GM08714 (cell line): ENCODE results near the gene SLC35E2B.
A peak's percentile ranks its signal among the peaks of the same experiment; 100 is the strongest.
"Not testable (repeated sequence)": the region's sequence is repeated elsewhere in the genome, so short reads cannot be mapped to it uniquely, and the experiment has no call there.

Source experiments
- H3K4me3 ChIP-seq: fragments of 200-500 bp; sonication (Bioruptor generic); 2 replicates; pipeline ENCODE4 v1.5.1; 2014; ENCODE audit warnings: mild to moderate bottlenecking, low read length, inconsistent platforms
- ZNF274 ChIP-seq: IDR thresholded peaks from 2 replicates; pipeline ENCODE4 v1.6.1; 2012; ENCODE audit warnings: mild to moderate bottlenecking, low read depth, low read length

SLC35E2B gene

GRCh38 chr1:1704284-1704957 lies 11.8 kb upstream of the SLC35E2B start:
- H3K4me3 ChIP-seq, result not testable (repeated sequence)

- H3K4me3 ChIP-seq, result no peak overlapping the region
- TF ChIP-seq ZNF274, result no peak
These were observed 11.2 kb upstream of the SLC35E2B start for GRCh38 chr1:1703796-1704195.

DNA sequence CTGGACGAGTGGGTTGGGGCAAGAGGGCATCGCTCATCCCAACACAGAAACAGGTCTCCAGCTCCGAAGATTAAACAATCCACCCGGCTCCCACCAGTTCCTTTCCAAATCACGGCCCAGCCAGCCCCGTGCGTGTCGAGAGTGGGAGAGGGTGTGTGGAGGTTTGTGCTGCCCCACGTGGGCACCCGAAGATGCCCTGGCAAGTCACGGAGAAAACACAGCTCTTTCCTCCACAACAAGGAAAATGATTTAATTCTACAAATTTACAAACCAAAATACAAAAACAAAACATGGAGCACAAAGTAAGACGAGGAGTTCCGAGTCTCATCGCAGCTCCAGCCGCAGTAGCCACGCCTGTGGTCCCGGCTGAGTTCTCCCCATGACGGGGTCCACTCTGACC lies 9.9 kb upstream of the SLC35E2B start:
- H3K4me3 ChIP-seq, result not testable (repeated sequence)

DNA sequence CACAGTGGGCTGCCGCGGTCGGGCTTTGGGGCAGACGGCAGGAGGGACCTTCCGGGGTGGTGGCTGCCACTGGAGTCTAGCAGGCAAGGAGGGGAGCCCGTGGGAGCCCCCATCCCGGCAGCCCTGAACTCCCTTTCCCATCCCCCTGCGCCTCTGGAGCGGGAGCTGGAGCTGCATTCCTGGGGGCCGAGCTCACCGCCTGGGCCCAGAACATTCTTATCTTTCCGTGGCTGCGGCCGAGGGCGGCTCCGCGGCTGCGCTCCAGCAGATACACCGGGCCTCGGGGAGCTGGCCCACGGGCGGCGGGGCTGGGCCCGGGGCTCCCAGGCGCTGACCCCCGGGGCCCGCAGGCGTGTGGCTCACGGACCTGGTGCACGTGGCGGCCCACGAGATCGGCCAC lies 8.0 kb upstream of the SLC35E2B start:
- H3K4me3 ChIP-seq, result not testable (repeated sequence)

GRCh38 chr1:1700067-1700466 lies 7.5 kb upstream of the SLC35E2B start:
- not testable (repeated sequence) for H3K4me3 ChIP-seq

GRCh38 chr1:1699061-1699460 lies 6.5 kb upstream of the SLC35E2B start:
- H3K4me3 ChIP-seq, result not testable (repeated sequence)

DNA sequence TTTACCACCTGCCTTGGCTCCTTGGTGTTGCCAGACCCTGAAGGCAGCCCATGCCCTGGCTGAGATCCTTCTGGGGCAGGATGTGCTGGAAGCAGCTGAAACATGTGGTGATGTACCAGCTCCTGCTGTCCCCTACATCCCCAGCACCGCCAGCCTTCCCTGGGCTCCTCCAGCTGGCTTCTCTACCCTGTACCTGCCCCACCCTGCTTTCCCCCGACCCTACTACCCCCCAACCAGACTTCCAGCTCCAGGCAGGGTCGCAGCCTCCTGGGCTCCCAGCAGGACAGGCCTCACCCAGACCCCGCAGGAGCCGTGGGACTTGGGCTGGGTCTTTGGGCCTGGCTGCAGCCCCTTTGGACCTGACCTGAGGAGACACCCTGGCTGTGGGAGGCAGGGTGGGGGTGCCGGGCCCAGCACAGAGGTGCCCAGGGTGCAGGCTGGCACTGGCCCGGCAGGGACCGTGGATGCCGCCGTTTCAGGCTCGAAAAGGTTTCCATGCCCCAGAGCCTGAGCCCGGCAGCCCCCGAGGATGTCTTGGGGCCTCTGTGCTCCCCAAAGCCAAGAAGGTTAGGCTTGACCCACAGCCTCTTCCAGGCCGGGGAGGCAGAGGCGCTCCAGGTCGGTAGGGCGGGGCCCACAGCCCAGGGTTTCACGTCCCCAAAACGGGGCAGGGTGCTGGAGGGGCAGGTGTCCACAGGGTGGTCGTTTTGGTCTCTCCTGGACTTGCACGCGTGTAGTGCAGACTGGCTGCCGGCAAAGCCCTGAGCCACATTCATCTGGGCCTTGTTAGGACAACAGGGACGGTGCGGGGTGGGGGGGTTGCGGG lies 5.0 kb upstream of the SLC35E2B start:
- H3K4me3 ChIP-seq, result not testable (repeated sequence)

- not testable (repeated sequence) for H3K4me3 ChIP-seq
These were observed 4.1 kb upstream of the SLC35E2B start for GRCh38 chr1:1696431-1697357.

GRCh38 chr1:1692324-1692713 lies 276 bp downstream of the SLC35E2B start:
- H3K4me3 ChIP-seq, result peak overlapping the region; percentile 34

DNA sequence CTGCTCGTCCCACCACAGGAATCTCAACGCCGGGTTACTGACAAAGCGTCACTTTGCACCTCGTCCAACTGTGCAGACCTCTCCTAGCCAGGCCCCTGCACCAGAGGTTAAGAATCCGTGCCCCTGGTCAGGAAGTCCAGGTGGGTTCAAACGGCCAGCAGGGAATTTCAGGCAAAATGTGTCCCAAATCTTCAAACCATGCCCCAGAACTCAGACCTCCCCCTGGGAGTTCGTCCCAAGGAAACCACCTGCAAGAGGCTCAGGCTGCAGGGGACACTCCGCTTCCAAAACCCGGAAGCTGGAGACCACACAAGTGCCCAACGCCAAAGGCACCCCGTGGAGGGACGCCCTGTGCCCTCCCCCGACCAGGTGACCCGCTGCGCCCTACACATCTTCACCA lies 1.2 kb downstream of the SLC35E2B start:
- peak overlapping the region; percentile 29; the same call in 1 of the 2 replicates for H3K4me3 ChIP-seq

DNA sequence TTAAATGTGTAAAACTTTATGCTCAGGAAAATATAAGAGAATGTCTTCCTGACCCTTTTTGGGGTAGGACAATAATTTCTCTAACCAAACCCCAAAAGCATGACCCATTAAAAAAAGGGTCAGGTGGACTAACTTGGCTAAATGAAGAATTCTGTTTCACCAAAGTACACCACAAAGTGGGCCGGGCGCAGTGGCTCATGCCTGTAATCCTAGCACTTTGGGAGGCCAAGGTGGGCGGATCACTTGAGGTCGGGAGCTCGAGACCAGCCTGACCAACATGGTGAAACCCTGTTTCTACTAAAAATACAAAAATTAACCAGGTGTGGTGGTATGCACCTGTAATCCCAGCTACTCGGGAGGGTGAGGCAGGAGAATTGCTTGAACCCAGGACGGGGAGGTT lies 3.1 kb downstream of the SLC35E2B start:
- not testable (repeated sequence) for H3K4me3 ChIP-seq

DNA sequence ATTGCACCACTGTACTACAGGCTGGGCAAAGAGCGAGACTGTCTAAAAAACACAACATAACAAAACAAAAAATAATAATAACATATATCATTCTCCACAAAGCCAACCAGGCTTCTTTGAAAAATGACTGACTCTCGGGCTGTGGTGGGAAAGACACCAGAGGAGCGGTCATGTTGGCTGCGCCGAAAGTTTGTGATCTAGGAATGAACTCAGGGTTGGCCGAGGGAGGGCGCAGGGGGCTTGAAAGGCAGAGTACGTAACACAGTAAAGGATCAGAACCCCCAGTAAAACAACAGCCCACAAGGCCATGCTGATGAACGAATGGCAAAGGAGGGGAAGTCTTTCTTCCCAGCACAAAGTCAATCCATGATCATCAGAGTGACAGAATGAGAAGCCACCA lies 4.7 kb downstream of the SLC35E2B start:
- TF ChIP-seq ZNF274, result no peak
- H3K4me3 ChIP-seq, result no peak overlapping the region

DNA sequence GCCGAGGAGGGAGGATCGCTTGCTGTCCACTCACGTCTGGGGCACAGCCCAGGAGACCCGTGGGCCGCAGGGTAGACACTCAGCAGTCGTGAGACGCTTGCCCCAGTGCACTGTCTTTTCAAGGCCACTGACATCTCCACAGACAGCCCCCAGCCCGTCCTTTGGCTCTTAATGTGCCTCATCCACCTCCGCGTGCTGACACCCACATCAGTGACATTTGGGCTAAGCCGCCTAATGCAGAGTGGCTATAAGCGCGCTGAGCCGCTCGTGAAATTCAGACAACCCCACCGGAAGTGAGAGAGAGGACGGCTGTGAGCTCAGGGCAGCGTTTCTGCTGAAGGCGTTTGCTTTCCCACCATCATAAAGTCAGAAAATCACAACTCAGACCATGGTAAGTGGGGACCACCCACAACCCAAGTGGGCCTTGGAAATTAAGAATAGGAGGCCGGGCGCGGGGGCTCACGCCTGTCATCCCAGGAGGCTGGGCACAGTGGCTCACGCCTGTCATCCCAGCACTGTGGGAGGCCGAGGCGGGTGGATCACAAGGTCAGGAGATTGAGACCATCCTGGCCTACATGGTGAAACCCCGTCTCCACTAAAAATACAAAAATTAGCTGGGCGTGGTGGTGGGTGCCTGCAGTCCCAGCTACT lies 8.4 kb downstream of the SLC35E2B start:
- no peak for TF ChIP-seq ZNF274

GRCh38 chr1:1683104-1683905 lies 9.3 kb downstream of the SLC35E2B start:
- no peak for TF ChIP-seq ZNF274
- no peak overlapping the region for H3K4me3 ChIP-seq

More for the DNA sequence above, 8.4 kb downstream of the SLC35E2B start:
- no peak overlapping the region for H3K4me3 ChIP-seq
